Esophagus muscularis mucosa (tissue), 4 donors: ENCODE data around the gene MYH15. TPM values are rescaled to one million over a fixed set of nuclear protein-coding genes. Genes with fewer than 3 reads are reported as not detected.

Experiments used
- DNase-seq: peaks from one replicate; pipeline ENCODE4 v3.0.0-alpha.2; 2017; ENCODE audit errors: extremely low spot score
- H3K27ac ChIP-seq, 4 donors: fragments of 200-600 bp; sonication (generic); replicated peaks in 1 of 4; 1 replicate in 3 of 4; 2 replicates in 1 of 4; pipeline ENCODE4 v1.5.1; 2016 to 2019; ENCODE audit warnings: mild to moderate bottlenecking in 1 of 4
- H3K27me3 ChIP-seq, 4 donors: fragments of 200-600 bp; sonication (generic); one replicate each; pipeline versions ENCODE4 v1.5.1 to v1.6.0; 2016 to 2019
- H3K36me3 ChIP-seq, 4 donors: fragments of 200-600 bp; sonication (generic); one replicate each; pipeline ENCODE4 v1.5.1; 2016 to 2019
- H3K4me1 ChIP-seq, 4 donors: fragments of 200-600 bp; sonication (generic); one replicate each; pipeline ENCODE4 v1.5.1; 2016 to 2019
- H3K4me3 ChIP-seq, 4 donors: fragments of 200-600 bp; sonication (generic); 1 replicate in 2 of 4; 2 replicates in 2 of 4; pipeline ENCODE4 v1.5.1; 2016 to 2019; ENCODE audit warnings: mild to moderate bottlenecking in 4 of 4, moderate library complexity in 1 of 4
- H3K9me3 ChIP-seq, 4 donors: fragments of 200-600 bp; sonication (generic); 1 replicate in 3 of 4; 2 replicates in 1 of 4; pipeline ENCODE4 v1.5.1; 2016 to 2019
- EP300 ChIP-seq: sonication (generic); formaldehyde crosslinking; IDR thresholded peaks from one replicate; pipeline ENCODE4 v1.6.1; 2017; ENCODE audit warnings: antibody characterized with exemption
- POLR2A ChIP-seq: fragments of 450-650 bp; IDR thresholded peaks from one replicate; pipeline ENCODE4 v1.6.1; 2017; ENCODE audit warnings: antibody characterized with exemption, moderate library complexity, mild to moderate bottlenecking, low read depth
- POLR2AphosphoS5 ChIP-seq, 2 donors: sonication (generic); formaldehyde crosslinking; IDR thresholded peaks; one replicate each; pipeline ENCODE4 v1.6.1; 2017; ENCODE audit warnings: antibody characterized with exemption in 2 of 2
- WGBS: methylation state at CpG from one replicate; pipeline ENCODE4 v1.1.5; 2018; 5-methylcytosine and 5-hydroxymethylcytosine counted together
- intact Hi-C: fragments of 100-400 bp; cut with DNase I; formaldehyde crosslinking; loops from one replicate; pipeline ENCODE4 v1.15.1; 2023
- total RNA-seq, 4 donors: library from RNA; depleted of rRNA; stranded (reverse); fragments of >200 nt; gene quantifications; one replicate each; pipeline versions ENCODE4 v1.1.0 to v1.2.1, GENCODE V29; 2016
- TF ChIP-seq, protein P1 (sequence below), 3 experiments: fragments of 200-600 bp in 2 of 3; fragments of 450-650 bp in 1 of 3; sonication (generic) in 2 of 3; IDR thresholded peaks; one replicate each; pipeline ENCODE4 v1.5.1; 2017 to 2019; ENCODE audit warnings: antibody characterized with exemption in 3 of 3, mild to moderate bottlenecking in 2 of 3, moderate library complexity in 1 of 3

The MYH15 gene
- total RNA-seq, 4 donors from 2014 or later: under 0.01 to 0.34 (median 0.12) TPM

DNA sequence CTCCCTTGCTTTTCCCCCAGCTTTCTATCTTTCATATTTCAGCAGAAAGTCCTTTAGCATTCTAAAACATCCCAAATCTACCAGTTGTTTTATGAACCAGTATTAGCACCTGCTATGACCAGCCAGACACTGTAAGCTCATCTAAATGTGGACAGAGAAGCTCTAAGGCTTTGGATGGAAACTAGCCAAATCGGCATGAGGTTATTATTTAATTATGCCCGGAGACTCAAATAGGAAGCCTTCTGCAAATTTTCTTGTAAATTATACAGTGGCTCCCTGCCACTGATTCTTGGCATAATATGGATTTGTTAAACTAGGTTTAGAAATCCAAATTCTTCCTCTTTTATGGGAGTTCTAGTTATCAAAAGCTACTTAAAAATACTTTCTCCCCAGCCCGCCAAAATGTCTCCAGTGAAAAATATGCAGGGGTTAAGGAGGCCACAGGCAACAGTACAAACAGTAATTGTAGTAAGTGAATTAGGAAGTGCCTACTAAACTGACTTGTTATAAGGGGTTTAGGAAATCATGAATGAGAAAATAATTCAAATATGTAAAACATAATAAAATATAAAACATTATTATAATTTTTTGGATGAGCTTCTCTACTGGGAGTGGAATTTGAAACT, 15.4 kb downstream of the MYH15 start:
- no peak for DNase-seq
- no peaks in the 10 kb centered on the region for H3K27me3 ChIP-seq
- TF ChIP-seq, protein P1, sequence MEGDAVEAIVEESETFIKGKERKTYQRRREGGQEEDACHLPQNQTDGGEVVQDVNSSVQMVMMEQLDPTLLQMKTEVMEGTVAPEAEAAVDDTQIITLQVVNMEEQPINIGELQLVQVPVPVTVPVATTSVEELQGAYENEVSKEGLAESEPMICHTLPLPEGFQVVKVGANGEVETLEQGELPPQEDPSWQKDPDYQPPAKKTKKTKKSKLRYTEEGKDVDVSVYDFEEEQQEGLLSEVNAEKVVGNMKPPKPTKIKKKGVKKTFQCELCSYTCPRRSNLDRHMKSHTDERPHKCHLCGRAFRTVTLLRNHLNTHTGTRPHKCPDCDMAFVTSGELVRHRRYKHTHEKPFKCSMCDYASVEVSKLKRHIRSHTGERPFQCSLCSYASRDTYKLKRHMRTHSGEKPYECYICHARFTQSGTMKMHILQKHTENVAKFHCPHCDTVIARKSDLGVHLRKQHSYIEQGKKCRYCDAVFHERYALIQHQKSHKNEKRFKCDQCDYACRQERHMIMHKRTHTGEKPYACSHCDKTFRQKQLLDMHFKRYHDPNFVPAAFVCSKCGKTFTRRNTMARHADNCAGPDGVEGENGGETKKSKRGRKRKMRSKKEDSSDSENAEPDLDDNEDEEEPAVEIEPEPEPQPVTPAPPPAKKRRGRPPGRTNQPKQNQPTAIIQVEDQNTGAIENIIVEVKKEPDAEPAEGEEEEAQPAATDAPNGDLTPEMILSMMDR (IDR thresholded peaks at IDR 0.05): no peak
- no peak for TF ChIP-seq EP300
- H3K4me1 ChIP-seq: peaks cover 7 to 17% (median 12%) of the 10 kb centered on the region in 4 donors
- 20% methylated on average over 3 of the region's 3 CpGs for WGBS
- no peak overlapping the region for H3K4me3 ChIP-seq
- H3K36me3 ChIP-seq: no peaks in the 10 kb centered on the region
- no peaks in the 10 kb centered on the region for H3K9me3 ChIP-seq
- peak overlapping the region in 2 of 4 donors; percentile 1 to 38 for H3K27ac ChIP-seq
- intact Hi-C loops: no loop called here

- intact Hi-C loops: no loop called here
- no peak overlapping the region for H3K27ac ChIP-seq
- no peak for DNase-seq
- no peak overlapping the region for H3K4me3 ChIP-seq
- TF ChIP-seq POLR2AphosphoS5 (IDR thresholded peaks at IDR 0.05): no peak
- TF ChIP-seq EP300: no peak
- TF ChIP-seq, protein P1 (IDR thresholded peaks at IDR 0.05): peak in 2 of 3 experiments; percentile 5 to 8
- no peak for TF ChIP-seq POLR2A
- no peaks in the 10 kb centered on the region for H3K36me3 ChIP-seq
- no peaks in the 10 kb centered on the region for H3K27me3 ChIP-seq
- 76% methylated on average over 2 of the region's 2 CpGs for WGBS
- H3K9me3 ChIP-seq: no peaks in the 10 kb centered on the region
- peaks cover 7 to 20% (median 16%) of the 10 kb centered on the region in 4 donors for H3K4me1 ChIP-seq
Measured at GRCh38 chr3:108493862-108494261, 16.5 kb downstream of the MYH15 start.

DNA sequence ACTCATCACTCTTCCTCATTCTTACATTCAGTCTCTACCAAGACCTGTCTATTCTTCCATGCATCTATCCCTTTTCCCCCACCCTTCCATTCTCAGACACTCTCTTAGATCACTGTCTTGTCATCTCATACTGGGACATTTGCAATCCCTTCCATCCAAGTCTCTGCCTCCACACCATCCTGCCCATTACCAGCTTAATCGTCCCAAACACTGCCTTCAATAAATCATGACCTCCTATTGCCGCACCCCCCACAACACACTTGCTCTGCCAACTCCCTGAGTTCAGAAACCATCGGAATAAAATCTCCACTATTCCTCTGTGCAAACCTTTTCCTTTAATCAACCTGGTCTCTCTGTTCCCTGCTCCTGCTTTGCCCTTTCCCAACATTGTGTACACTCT, 18.9 kb downstream of the MYH15 start:
- WGBS: 90% methylated on average over 3 of the region's 3 CpGs
- no peaks in the 10 kb centered on the region for H3K36me3 ChIP-seq
- intact Hi-C loops: no loop called here

DNA sequence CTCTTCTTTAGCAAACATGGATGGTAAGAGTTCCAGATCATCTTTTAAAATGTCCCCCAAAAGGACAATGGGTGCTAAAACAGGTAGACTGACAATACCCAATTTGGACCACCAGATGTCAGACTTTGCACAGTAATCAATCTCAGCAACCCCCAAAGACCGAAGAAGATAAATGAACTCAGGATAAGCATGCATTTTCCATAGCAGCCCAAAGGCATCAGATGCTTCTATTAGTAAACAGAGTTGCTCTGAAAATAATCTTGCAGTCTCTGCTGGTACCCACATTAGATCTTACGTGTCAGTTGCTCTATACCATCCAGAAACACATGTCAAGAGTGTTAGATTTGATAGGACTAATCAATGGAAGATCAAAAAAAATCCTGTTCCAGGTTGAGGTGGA, 20.6 kb downstream of the MYH15 start:
- no peak for TF ChIP-seq EP300
- TF ChIP-seq, protein P1 (IDR thresholded peaks at IDR 0.05): peak; percentile 77 to 84 (median 83)
- WGBS: 17% methylated on average over 2 of the region's 2 CpGs
- Histone ChIP-seq H3K4me3 (no peak overlapping the region), H3K36me3 (no peaks in the 10 kb centered on the region), H3K27ac (no peak overlapping the region), H3K9me3 (no peaks in the 10 kb centered on the region), H3K27me3 (no peaks in the 10 kb centered on the region), H3K4me1 (peaks cover 3 to 23% (median 20%) of the 10 kb centered on the region in 4 donors)
- no peak for DNase-seq
- intact Hi-C loops: loop anchor here (1.0 to 10.0 kb wide), 2 partner anchors 63 to 555 kb away; no protein-coding TSS in a partner anchor

More for the DNA sequence above, 18.9 kb downstream of the MYH15 start:
- DNase-seq: no peak
- no peaks in the 10 kb centered on the region for H3K27me3 ChIP-seq
- no peak overlapping the region for H3K27ac ChIP-seq
- no peaks in the 10 kb centered on the region for H3K9me3 ChIP-seq
- TF ChIP-seq, protein P1 (IDR thresholded peaks at IDR 0.05): no peak
- TF ChIP-seq POLR2AphosphoS5 (IDR thresholded peaks at IDR 0.05) (no peak), POLR2A (no peak), EP300 (no peak)
- H3K4me1 ChIP-seq: peaks cover 7 to 30% (median 26%) of the 10 kb centered on the region in 4 donors
- no peak overlapping the region for H3K4me3 ChIP-seq

- no peak overlapping the region for H3K4me3 ChIP-seq
- no peaks in the 10 kb centered on the region for H3K27me3 ChIP-seq
- no peaks in the 10 kb centered on the region for H3K36me3 ChIP-seq
- WGBS: 83% methylated on average over 1 of the region's 1 CpG
- H3K4me1 ChIP-seq: peaks cover 0 to 17% (median 15%) of the 10 kb centered on the region in 4 donors
- no peaks in the 10 kb centered on the region for H3K9me3 ChIP-seq
- no peak for DNase-seq
- no peak for TF ChIP-seq POLR2A
- TF ChIP-seq, protein P1 (IDR thresholded peaks at IDR 0.05): no peak
- no peak for TF ChIP-seq EP300
- TF ChIP-seq POLR2AphosphoS5 (IDR thresholded peaks at IDR 0.05): no peak
- H3K27ac ChIP-seq: no peak overlapping the region
- intact Hi-C loops: loop anchor here (1.0 to 10.0 kb wide), 2 partner anchors 64 to 554 kb away; no protein-coding TSS in a partner anchor
Measured at GRCh38 chr3:108488631-108489030, 21.8 kb downstream of the MYH15 start.
